NCI-H345 (cell line): ENCODE measurements around the gene RTCB.
"Not testable (repeated sequence)": the region's sequence is repeated elsewhere in the genome, so short reads cannot be mapped to it uniquely, and the experiment has no call there.

Experiments
- DNase-seq: peaks from one replicate; lab custom pipeline; 2025; lab: John Stamatoyannopoulos, UW

The RTCB gene

GRCh38 chr22:32389685-32390084, 22.4 kb downstream of the RTCB start:
- no peak for DNase-seq

- DNase-seq: no peak
Observed at GRCh38 chr22:32385681-32386080, 26.4 kb downstream of the RTCB start.

DNA sequence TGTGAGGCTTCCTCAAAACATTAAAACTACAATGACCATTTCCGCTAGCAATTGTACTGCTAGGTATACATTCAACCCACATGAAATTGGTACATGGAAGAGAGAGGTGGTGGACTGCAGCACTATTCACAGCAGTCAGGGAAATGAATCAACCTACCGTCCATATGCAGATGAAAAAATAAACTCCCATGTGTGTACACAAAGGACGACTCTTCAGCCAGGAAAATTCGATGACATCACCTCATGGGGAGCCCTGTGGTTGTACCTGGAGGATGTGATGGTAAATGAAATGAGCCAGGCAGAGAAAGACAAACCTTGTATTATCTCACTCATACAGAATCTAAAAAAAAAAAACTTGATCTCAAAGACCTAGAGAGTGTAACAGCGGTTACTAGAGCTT, 31.1 kb downstream of the RTCB start:
- DNase-seq: no peak

DNA sequence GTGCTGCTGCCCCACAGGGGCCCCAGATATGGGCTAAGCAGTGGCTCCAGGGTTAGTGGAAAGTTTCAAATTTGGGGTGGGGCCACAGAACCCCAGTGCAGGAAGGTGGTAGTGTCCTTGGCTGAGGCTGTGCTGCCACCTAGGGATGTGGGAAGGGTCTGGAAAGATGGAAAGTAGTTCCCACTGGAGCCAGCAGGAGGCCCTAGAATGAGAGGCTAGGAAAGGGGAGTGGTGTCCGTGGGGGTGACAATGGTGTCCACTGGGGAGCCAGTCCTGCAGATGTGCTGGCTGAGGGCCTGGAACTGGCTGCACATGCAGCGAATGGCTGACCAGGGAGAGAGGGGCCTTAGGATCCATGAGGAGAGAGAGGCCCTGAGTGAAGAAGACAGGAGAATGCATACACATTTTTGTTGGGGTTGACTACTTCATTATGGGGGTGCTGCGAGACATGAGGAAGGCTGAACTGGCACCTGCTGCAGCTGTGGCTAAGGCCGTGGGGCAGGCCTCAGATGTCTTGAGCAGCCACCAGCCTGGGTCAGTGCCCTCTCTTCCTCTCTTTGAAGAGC, 33.3 kb downstream of the RTCB start:
- DNase-seq: no peak

GRCh38 chr22:32376681-32377080, 35.4 kb downstream of the RTCB start:
- DNase-seq: no peak

DNA sequence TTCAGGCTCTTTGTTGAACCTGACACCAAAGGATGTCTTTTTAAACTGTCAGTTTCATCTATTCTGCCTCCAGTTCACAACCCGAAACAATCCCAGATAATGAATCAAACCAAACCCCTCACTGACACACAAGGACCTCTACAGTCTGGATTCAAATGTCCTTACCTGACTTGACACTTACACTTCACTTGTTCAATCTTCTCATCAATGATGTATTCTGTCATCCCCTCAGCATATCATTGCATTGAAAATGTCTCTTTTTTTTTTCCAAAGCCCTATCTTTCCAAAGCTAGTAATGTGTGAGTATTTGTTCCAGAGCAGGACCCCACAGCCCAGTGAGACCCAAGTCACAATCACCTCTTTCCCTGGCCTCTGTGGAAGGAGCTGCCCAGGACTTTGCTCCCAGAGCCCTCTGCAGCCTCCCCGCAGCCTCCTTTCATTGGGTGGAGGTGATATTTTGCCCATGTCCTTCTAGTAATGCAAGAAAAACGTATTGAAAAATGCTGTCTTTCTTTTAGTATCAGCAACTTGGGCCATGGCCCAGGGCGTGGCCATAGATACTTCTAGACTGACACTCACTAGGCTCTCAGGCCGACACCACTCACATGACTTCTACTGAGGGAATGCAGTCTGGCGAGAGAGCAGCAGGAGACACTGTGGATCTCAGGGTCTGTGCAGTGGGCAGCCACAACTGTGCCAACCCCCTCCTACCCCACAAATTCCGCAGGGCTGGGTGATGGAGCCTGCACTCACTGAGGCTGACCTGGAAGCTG, 36.2 kb downstream of the RTCB start:
- DNase-seq: no peak

DNA sequence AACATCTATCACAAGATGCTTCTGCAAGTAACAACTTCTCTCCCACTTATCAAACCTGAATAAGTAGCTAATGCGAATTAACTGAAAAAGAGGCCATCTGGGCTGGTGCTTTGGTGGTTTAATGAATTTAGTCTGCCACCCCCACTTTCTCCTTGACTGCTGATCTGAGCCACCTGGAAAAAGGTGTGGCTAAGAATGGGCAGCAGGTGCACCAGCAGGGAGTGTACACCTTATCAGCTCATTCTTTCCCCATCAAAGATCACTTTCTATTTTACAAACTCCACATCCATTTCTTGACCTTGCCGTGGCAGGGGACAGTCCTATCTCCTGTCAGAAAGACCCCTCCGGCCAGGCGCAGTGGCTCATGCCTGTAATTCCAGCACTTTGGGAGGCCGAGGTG, 47.8 kb downstream of the RTCB start:
- no peak for DNase-seq

DNA sequence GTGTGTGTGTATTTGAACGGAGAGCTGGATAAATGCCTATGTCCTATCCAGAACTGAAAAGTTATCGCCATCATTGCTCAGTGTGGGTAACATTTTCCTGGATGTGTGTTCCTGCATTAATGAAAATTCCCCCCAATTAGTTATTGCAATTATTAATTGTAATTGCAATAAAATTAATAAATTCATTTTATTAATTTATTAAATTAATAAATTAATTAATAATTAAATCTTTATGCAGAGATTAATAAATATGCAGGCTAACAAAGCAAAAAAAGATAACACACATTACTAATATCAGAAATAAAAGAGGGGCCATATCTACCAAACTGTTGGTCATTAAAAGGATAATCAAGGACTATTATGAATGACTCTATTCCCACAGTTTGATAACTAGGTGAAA, 50.8 kb downstream of the RTCB start:
- DNase-seq: no peak

- not testable (repeated sequence) for DNase-seq
Observed at GRCh38 chr22:32360096-32360495, 52.0 kb downstream of the RTCB start.

- DNase-seq: not testable (repeated sequence)
Observed at GRCh38 chr22:32357567-32357966, 54.5 kb downstream of the RTCB start, which contains the start of gene RFPL3. TSS of gene RFPL3 (plus strand) at chr22:32357867. CDS start at chr22:32358072, 205 bp downstream.

DNA sequence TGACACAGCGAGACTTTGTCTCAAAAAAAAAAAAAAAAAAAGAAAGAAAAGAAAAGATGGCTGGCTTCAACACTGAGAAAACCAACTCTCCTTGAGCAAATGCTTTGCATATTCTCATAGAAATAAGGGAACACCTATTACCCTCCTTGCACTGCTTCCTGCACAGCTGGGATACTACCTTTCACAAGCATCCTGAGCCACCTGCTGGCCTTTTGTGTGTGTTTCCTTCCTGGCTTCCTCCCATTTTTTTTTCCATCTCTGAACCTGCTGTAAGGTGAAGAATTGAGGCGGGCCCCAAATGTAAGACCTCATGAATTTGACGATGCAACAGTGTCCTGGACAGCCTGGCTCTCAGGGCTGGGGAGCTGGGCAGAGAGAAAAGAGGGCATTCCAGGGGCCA, 56.3 kb downstream of the RTCB start:
- DNase-seq: no peak

GRCh38 chr22:32354360-32355351, 57.4 kb downstream of the RTCB start:
- no peak for DNase-seq

DNA sequence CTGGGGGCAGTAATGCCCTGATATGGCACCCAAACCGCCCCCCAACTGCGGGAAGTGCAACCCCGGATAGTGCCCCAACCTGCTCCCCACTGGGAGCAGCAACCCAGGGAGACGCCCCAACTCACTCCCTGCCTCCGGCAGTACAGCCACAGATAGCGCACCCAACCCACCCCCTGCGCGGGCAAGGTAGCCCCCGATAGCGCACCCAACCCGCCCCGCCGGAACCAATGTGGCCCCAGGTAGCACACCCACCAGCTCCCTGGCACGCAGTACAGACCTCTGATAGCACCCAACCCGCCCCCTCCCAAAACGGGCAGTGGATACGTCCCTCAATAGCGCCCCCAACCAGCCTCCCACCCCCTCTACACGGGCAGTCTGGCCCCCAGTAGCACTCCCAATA, 58.2 kb downstream of the RTCB start:
- no peak for DNase-seq

GRCh38 chr22:32353292-32353691, 58.8 kb downstream of the RTCB start:
- DNase-seq: no peak

- DNase-seq: no peak
Observed at GRCh38 chr22:32352681-32353080, 59.4 kb downstream of the RTCB start.

DNA sequence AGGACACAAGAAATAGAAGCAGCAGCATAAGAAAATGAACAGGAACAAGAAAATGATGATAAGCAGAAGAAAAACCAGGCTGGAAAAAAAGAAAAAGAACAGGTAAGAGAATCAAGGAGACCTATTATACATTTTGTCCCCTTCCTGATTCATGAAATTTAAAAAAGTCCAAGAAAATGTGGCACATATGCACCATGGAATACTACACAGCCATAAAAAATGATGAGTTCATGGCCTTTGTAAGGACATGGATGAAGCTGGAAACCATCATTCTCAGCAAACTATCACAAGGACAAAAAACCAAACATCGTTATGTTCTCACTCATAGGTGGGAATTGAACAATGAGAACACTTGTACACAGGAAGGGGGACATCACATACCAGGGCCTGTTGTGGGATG, 60.2 kb downstream of the RTCB start:
- not testable (repeated sequence) for DNase-seq

DNA sequence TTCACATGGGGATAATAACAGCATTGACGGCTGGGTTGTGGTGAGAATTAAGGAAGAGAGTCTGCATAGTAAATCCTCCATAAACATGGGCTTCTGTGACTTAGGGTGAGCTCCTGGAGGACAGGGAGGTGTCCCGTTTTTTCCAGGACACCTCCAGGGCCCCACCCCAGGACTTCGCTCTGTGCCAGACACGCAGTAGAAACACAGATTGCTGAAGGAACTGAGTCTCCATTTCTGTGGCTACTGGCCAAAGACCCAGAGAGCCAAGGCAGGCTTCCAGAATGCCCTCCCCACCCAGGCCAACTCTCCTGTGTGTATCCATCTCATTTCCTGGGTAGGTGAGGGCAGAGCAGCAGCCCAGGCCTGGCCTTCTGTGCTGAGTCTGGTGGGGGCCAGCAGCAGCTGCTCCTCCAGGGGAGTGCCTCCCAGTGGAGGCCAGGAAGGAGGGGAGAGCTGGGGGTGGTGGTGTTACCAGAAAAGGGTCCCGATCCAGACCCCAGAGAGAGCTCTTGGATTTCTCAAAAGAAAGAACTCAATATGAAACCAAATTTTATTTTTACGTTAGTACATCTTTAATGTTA, 63.9 kb downstream of the RTCB start:
- DNase-seq: no peak

GRCh38 chr22:32343941-32344340, 68.1 kb downstream of the RTCB start:
- no peak for DNase-seq

DNA sequence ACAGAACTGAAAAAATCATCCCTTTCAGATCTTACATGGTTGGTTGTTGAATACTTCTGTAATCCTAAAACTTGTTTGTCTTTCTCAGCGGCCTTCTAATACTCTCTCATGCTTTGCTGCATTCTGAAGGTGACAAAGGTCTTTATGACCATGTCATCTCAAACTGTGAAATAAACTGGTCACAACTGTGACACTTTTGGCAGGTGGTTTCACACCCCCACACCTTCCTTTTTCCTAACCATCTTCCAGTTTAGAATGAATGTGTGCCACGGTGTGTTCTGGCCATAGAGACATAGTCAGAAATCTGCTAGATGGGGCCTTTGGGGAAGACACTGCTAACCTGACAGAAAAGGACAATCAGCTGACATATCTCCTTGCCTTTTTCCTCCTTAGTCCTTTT, 69.1 kb downstream of the RTCB start:
- DNase-seq: no peak

GRCh38 chr22:32341122-32341740, 70.8 kb downstream of the RTCB start:
- no peak for DNase-seq

- DNase-seq: no peak
Observed at GRCh38 chr22:32340411-32340810, 71.6 kb downstream of the RTCB start.
